ENCODE data around the gene BORA.

DNA sequence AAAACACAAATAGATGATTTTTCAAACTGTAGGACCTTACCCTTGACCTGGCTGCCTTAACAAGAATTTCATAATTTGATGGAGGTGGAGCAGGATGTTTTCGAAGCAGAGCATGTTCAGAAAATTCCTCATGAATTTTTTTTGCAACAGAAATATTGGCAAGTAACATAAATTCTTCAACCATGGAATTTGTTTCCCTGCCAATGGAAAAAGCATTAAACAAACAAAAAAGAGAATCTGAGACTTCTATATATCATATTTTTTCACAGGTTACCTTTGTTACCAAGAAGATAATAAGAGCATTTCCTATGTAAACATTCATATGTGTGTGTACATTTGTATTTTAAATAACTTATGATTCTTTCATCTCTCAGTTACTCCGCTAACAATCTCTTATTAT is 35.7 kb downstream of the BORA start:
- TF ChIP-seq, protein P1, sequence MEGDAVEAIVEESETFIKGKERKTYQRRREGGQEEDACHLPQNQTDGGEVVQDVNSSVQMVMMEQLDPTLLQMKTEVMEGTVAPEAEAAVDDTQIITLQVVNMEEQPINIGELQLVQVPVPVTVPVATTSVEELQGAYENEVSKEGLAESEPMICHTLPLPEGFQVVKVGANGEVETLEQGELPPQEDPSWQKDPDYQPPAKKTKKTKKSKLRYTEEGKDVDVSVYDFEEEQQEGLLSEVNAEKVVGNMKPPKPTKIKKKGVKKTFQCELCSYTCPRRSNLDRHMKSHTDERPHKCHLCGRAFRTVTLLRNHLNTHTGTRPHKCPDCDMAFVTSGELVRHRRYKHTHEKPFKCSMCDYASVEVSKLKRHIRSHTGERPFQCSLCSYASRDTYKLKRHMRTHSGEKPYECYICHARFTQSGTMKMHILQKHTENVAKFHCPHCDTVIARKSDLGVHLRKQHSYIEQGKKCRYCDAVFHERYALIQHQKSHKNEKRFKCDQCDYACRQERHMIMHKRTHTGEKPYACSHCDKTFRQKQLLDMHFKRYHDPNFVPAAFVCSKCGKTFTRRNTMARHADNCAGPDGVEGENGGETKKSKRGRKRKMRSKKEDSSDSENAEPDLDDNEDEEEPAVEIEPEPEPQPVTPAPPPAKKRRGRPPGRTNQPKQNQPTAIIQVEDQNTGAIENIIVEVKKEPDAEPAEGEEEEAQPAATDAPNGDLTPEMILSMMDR (IDR thresholded peaks at IDR 0.05; ENCODE audit: poor library complexity): no peak
- TF ChIP-seq EZH2 (IDR thresholded peaks at IDR 0.05; ENCODE audit: borderline replicate concordance): no peak

All from hepatocyte (in vitro differentiated cells).